Measurements from ENCODE around the gene MTUS2.
"Not testable (repeated sequence)": the region's sequence is repeated elsewhere in the genome, so short reads cannot be mapped to it uniquely, and the experiment has no call there.

MTUS2 gene

GRCh38 chr13:29171244-29171643, 351.1 kb downstream of the MTUS2 start:
- no peak for DNase-seq

GRCh38 chr13:29174093-29174492, 354.0 kb downstream of the MTUS2 start:
- no peak for DNase-seq

DNA sequence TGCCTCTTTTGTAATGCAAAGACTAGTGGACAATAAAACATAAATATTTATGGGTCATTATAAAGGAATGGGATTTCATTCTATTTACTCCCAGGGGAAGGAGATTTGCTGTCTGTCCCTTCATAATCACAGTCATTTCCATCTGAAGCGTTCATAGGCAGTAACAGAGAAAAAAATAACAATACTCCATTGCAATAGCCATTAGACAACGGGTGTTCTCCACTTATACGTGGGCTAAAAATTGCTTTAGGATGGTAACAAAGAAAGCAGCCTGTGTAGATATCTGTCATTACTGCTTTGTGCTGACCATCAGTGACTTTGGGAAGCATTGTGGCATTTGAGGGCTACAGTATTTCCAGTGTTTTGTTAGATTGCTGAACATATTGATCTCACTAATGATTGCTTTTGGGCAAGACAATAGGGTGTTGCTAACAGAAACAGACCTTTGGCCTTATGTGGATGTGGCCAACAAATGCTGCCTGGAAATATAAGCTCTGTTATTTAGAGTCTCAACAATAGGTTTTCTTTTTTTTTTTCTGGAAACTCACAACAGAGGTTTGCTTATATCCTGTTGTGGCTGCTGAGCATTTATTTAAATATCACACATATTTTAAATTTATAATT, 355.2 kb downstream of the MTUS2 start:
- DNase-seq: no peak

- no peak for DNase-seq
Measured at GRCh38 chr13:29180055-29180454, 359.9 kb downstream of the MTUS2 start.

- no peak for DNase-seq
Measured at GRCh38 chr13:29182216-29182615, 362.1 kb downstream of the MTUS2 start.

DNA sequence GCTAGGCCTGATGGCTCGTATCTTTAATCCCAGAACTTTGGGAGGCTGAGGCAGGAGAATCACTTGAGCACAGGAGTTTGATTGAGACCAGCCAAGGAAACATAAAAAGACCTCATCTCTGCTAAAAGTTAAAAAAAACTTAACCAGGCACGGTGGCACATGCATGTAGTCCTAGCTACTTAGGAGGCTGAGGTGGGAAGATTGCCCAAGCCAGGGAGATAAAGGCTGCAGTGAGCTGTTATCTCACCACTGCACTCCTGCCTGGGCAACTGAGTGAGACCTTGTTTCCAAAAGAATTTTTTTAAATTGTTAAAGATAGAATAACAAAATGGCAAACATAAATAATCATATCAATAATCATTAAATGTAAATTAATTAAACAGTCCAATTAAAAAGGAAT, 365.8 kb downstream of the MTUS2 start:
- no peak for DNase-seq

DNA sequence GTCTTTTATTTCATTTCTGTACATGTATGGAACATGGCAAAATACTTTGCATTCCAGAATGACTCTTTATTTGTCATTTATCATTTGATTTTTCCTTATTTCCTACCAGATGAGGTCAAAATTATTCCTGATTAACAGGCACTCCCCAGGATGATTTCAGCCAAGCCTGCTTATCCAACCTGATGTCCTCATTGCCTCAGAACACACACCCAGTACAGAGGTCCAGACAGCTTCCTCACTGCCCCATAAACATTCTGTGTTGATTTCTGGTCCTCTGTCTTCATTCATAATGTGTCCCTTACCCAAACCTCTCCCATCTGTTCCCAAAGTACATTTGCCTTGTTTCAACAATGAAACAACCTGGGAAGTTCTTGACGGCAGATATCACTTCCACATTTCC, 367.4 kb downstream of the MTUS2 start:
- DNase-seq: no peak

DNA sequence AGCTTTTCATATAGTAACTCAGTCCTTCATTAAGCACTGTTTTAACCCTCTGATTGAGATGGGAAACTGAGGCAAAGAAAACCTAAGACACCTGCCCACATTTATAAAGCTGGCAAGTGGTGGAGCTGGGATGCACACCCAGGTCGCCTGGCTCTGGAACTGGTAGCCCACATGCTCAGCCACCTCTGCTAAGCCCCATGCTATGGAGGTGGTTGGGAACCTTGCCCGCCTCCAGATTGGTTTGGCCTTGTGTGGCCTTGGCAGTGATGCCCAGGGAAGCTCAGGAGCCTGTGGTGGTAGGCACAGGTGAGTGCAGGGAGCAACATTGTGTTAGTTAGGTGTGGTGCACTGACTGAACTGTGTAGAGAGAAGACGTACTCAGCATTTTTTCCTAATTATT, 370.2 kb downstream of the MTUS2 start:
- DNase-seq: no peak

DNA sequence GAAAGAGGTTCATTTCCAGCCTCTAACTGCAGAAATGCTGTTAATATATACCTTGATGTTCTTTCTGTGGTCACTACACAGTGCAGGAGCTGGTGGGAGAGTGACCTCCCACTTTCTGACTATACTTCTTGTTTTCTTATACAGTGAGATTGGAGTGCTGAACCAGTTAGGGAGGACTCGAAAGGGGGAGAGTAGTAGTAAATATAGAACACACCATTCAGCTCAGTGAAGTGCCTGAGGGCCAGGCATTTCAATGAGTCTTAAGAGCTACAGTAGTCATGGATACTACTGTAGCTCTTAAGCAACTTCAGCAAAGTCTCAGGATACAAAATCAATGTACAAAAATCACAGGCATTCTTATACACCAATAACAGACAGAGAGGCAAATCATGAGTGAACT, 372.9 kb downstream of the MTUS2 start:
- DNase-seq: no peak

DNA sequence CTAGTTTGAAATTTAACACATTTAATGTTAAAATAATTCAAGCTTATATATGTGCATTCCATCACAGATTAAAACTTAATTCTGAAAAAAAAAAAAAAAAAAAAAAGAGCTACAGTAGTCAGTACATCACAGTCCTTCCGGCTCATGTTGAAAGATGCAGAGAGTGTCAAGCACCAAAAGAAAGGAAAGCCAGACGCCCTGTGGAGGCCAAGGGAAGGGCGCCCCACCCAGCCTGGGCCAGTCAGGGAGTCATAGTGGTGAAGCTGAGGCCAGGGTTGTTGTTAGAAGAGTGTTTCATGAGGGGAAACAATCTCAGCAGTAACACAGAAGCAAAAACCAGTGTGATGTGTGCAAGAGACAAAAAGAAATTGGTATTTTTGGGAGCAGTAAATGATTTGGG, 375.3 kb downstream of the MTUS2 start:
- DNase-seq: no peak

DNA sequence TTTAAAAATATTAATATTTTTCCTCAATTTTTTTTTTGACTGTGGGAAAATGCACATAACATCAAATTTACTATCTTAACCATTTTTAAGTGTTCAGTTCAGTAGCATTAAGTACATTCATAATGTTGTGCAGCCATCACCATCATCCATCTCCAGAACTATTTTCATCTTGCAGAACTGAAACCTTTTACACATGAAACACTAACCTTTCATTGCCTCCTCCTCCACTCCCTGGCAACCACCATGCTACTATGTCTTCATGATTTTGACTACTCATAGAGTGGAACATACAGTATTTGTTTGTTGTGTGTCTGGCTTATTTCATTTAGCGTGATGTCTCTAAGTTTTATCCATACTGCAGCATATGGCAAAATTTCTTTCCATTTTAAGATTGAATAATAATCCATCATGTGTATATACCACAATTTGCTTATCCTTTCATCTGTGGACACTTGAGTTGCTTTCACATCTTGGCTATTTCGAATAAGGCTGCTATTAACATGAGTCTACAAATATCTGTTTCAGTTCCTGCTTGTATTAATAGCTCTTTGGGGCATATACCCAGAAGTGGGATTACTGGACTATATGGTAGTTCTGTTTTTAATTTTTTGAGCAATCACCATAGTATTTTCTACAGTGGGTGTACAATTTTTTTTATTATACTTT, 376.4 kb downstream of the MTUS2 start:
- no peak for DNase-seq

DNA sequence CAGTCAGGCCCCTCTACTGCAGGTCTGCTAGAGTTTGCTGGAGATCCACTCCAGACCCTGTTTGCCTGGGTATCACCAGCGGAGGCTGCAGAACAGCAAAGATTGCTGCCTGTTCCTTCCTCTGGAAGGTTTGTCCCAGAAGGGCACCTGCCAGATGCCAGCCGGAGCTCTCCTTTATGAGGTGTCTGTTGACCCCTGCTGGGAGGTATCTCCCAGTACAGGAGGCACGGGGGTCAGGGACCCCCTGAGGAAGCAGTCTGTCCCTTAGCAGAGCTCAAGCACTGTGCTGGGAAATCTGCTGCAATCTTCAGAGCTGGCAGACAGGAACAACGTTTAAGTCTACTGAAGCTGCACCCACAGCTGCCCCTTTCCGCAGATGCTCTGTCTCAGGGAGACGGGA, 382.6 kb downstream of the MTUS2 start:
- not testable (repeated sequence) for DNase-seq

DNA sequence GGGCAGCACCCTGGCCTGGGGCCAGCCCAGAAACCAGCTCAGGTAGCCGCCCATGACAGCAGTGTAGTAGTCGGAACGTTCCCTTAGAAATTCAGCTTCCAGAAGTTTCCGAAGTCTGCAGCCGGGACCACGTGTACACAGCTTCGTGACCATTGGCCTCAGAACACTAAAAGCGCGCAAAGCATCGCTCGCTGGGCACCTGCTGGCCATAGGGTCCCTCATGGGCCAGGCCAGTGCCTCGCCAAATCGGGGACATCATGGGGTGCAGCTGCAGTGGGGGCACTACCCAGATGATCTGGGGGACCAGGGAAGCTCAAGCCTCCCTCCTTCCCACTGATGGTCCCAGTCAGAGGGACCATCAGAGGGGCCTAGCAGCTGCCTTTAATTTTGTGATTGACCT, 384.5 kb downstream of the MTUS2 start:
- DNase-seq: no peak

DNA sequence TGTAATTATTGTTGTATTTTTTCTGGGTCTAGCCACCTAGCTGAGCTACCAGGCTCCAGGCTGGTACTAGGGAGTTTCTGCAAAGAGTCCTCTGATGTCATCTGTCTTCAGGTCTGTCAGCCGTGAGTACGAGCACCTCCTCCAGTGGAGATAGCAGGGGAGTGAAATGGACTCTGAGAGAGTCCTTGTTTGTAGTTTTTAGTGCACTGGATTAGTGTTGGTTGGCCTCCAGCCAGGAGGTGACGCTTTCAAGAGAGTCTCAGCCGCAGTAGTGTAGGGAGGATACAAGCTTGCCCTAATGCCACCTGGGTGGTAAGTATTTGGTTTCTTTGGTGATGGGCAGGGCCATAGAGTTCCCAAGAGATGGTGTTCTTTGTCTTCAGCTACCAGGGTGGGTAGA, 390.5 kb downstream of the MTUS2 start:
- no peak for DNase-seq

GRCh38 chr13:29211162-29211561, 391.0 kb downstream of the MTUS2 start:
- DNase-seq: not testable (repeated sequence)

DNA sequence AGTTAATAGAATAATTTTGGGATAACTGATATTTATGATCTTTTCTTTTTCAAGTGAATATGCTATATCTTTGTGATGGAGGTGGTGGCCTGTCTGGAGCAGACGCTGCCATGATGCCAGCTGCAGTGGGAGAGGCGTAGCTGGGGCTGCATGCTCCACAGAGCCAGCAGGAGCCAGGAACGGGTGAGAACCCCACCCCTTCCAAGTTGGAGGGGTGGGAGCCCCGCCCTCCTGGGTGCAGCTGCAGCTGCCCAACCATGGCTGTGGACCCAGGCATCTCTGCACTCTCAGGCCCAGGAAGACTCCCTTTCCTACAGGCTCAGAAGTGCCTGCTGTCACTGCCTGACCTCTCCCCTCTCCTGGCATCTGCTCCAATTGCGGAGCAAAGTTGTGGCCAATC, 402.3 kb downstream of the MTUS2 start:
- DNase-seq: no peak

GRCh38 chr13:29224206-29224605, 404.1 kb downstream of the MTUS2 start:
- no peak for DNase-seq

DNA sequence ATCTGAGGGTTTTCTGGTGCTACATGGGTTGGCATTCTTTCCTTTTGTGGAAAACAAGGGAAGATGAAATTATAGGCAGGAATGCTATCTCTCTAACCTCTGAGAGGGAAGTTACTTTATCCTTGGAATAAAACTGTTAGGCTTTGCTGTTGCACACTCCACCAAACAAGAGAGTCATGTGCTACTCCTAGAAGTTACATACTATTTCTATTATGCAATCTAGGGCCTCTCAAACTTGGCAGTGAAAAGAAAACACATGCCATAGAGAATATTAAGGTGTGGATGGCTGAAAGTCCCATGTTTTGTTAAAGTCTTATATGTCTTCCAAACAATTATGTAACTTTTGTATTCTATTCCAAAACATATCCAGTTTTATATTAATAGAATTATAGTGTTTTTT, 407.4 kb downstream of the MTUS2 start:
- no peak for DNase-seq

DNA sequence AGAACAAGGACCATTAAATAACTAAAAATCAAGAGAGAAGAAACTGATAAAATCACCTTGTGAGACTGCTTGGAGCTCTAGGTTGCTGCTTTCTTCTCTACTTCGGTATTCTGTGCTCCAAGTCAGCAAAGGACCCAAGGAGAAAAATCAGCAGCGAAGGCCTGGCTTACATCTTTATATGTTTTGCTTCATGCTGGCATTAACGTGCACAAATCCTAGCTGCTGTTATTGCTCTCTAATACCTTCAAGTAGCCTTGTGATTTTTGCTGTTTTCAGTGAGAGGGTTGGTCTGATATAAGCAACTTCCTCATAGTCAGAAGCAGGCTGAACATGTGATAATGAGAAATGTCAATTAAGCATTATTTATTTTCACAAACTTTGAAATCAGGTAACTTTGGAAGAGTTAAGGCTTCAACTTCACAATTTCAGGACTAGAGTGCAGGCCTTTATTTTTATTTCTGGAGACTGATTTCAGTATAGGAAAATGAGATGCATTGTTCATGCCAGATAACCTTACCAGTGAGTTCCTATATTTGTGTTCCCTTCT, 410.2 kb downstream of the MTUS2 start:
- no peak for DNase-seq

DNA sequence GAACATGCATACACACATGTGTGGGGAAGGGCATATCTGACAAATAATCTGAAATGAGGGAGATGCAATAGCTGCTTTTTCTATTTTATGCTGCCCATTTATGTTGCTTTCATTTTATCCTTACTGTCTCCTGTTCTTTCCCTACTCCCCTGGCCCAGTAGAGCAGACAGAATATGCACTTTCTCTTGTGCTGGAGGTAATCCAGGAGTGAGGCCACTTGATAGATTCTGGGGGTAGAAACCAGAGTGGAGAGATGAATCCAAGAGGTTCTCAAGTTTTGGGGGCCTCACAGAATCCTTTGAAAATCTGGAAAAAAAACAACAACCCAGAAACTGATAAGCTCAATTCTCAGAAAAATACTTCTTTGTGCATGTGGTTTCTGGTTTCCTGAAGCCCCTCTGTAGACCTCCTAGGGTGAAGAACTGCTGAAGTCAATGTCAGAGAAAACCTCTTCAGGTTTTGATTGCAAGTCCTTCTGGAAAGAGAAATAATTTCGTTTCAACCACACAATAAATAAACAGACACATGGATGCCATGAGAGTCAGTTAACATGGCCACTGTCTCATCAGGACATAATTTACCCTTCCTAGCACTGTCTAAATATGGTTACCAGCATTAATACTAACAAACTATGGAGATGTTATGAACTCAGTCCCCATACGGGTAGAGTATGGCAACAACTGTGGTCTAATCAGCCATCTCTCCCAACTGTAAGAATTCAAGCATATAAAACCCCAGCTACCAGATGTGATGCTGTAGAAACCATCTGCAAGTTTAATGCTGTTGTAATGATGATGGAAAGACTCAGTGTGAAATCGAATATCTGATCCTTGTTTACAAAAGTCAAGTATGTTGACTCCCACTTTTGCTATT, 419.8 kb downstream of the MTUS2 start:
- DNase-seq: no peak

DNA sequence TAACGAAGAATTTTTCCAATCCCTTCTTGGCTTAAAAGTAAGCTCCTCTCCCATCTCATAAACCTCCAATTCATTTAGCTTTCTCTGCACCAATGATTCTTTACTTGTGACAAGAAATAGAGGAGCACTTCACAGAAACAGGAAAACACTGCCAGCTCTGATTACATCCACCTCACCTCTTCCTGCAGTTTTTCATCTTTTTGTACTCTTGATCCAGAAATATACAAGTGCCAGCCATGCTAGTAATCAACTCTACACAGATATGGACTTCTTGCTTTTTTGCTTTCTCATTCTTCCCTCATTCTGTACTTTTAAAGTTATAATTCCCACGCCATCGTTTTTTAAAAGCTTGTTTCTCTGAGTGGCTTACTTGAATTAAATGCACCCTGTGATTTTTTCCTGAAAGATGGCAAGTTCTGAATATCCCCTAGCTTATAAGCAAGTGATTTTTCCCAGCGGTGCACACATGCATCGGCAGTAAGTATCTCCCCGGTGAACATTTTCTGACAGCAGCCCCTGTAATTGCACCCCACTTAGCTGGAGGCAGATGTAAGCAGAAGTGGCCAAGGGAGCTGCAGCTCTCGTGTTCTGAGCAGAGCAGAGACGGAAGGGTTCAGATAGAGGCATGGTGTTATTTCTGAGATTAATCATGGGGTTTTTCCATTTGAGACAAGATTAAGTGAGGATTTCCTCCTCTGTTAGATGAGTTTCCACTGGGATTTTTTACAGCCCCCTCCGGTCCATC, 434.7 kb downstream of the MTUS2 start:
- no peak for DNase-seq

DNA sequence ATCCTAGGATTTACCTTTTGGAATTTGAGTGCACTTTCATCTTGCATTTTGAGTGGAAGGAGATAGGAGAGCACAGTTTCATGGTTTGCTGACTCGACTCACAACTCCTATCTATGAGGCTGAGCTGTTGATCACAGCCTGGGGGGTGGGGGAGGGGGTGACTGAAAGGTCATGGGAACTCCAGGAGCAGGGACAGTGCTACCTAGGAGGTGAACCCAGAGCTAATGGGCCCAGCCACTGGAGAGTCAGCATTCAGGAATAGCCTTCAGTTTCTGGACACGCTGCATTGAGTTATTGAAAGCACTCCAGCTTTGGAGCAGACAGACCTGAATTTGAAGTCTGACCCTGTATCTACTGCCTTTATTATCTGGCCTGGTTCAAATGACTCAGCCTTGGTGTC, 435.4 kb downstream of the MTUS2 start:
- no peak for DNase-seq

- no peak for DNase-seq
Measured at GRCh38 chr13:29260684-29261083, 440.5 kb downstream of the MTUS2 start.
